OCI-LY7 (cell line): ENCODE data around the gene RASIP1. TPM values are rescaled to one million over a fixed set of nuclear protein-coding genes. Genes with fewer than 3 reads are reported as not detected.

ENCODE experiments used
- BruUV-seq: library from RNA; stranded (reverse); fragments of 400-500 nt; replicated peaks from 2 replicates; lab custom pipeline; 2021; lab: Mats Ljungman, UMichigan
- CTCF ChIA-PET: fragments of 300-600 bp; sonication (Branson Sonifier 250); formaldehyde crosslinking; loops from one replicate; lab custom pipeline; 2022; ENCODE audit warnings: antibody characterized with exemption; ENCODE audit not compliant: unreplicated experiment; lab: Charles Lee
- POLR2A ChIA-PET: fragments of 300-600 bp; sonication (Branson Sonifier 250); formaldehyde crosslinking; loops from one replicate; lab custom pipeline; 2022; ENCODE audit warnings: antibody characterized with exemption; lab: Charles Lee
- DNase-seq: peaks from one replicate; pipeline ENCODE4 v3.0.0-alpha.2; 2015; ENCODE audit warnings: low spot score
- H2AFZ ChIP-seq: fragments of 200-600 bp; sonication (generic), shearing (Covaris generic); 2 replicates; pipeline ENCODE4 v1.6.1; 2014; ENCODE audit warnings: mild to moderate bottlenecking, antibody characterized with exemption, low read length, moderate library complexity
- H3K27ac ChIP-seq: fragments of 200-600 bp; sonication (generic); 2 replicates; pipeline ENCODE4 v1.5.1; 2014; ENCODE audit warnings: mixed run types, low read depth, mild to moderate bottlenecking, moderate library complexity, low read length, inconsistent platforms; ENCODE audit not compliant: poor library complexity, severe bottlenecking
- H3K36me3 ChIP-seq: fragments of 200-600 bp; sonication (generic); 2 replicates; pipeline ENCODE4 v1.6.1; 2014; ENCODE audit warnings: mild to moderate bottlenecking, antibody characterized with exemption, low read length, moderate library complexity, mixed read lengths; ENCODE audit not compliant: insufficient read depth
- H3K4me1 ChIP-seq: fragments of 200-600 bp; sonication (generic); 2 replicates; pipeline ENCODE4 v1.5.1; 2014; ENCODE audit warnings: mild to moderate bottlenecking, low read length; ENCODE audit not compliant: insufficient read depth, poor library complexity, severe bottlenecking
- H3K4me2 ChIP-seq: fragments of 200-600 bp; sonication (generic); 2 replicates; pipeline ENCODE4 v1.6.1; 2014; ENCODE audit warnings: mild to moderate bottlenecking, low read length
- H3K4me3 ChIP-seq: fragments of 200-600 bp; sonication (generic); 2 replicates; pipeline ENCODE4 v1.5.1; 2014; ENCODE audit warnings: mild to moderate bottlenecking, low read depth, low read length; ENCODE audit not compliant: poor library complexity, severe bottlenecking
- H3K79me2 ChIP-seq: fragments of 200-600 bp; sonication (generic); 2 replicates; pipeline ENCODE4 v1.6.1; 2016; ENCODE audit warnings: low read depth, mild to moderate bottlenecking, low read length, moderate library complexity, mixed read lengths; ENCODE audit not compliant: insufficient read depth
- H3K9me2 ChIP-seq: fragments of 200-600 bp; sonication (generic); 2 replicates; pipeline ENCODE4 v1.6.1; 2016; ENCODE audit warnings: mild to moderate bottlenecking, low read length, mixed read lengths; ENCODE audit not compliant: insufficient read depth
- H3K9me3 ChIP-seq: fragments of 200-600 bp; sonication (generic); 2 replicates; pipeline ENCODE4 v1.6.1; 2014; ENCODE audit warnings: mild to moderate bottlenecking, mixed run types, low read length, mixed read lengths
- H4K20me1 ChIP-seq: fragments of 200-600 bp; sonication (generic); 2 replicates; pipeline ENCODE4 v1.6.1; 2014; ENCODE audit warnings: mild to moderate bottlenecking, antibody characterized with exemption, low read length, moderate library complexity, mixed read lengths; ENCODE audit not compliant: insufficient read depth
- EZH2phosphoT487 ChIP-seq: fragments of 200-600 bp; sonication (generic); IDR thresholded peaks from 2 replicates; pipeline ENCODE4 v1.6.1; 2018; ENCODE audit warnings: low read depth, borderline replicate concordance, mild to moderate bottlenecking, mixed run types, antibody characterized with exemption, low read length, moderate library complexity, mixed read lengths
- intact Hi-C: fragments of 100-400 bp; cut with micrococcal nuclease; formaldehyde crosslinking; loops from one replicate; pipeline ENCODE4 v1.10.0; 2022; ENCODE audit not compliant: unreplicated experiment
- total RNA-seq, 2 experiments: library from RNA; depleted of rRNA in 1 of 2; stranded (reverse); fragments of >200 nt in 1 of 2; shearing (Covaris generic) in 1 of 2; gene quantifications; 2 replicates each; pipeline ENCODE4 v1.2.3, GENCODE V29; 2014 to 2022
- TF ChIP-seq, protein P1 (sequence below): fragments of 200-600 bp; sonication (generic); conservative IDR thresholded peaks from 2 replicates; pipeline ENCODE4 v1.5.1; 2014; ENCODE audit warnings: mild to moderate bottlenecking, antibody characterized with exemption, low read length, moderate library complexity, mixed read lengths

The RASIP1 gene
- total RNA-seq, 2 experiments from 2014 or later, result 0.09 to 0.36 TPM

DNA sequence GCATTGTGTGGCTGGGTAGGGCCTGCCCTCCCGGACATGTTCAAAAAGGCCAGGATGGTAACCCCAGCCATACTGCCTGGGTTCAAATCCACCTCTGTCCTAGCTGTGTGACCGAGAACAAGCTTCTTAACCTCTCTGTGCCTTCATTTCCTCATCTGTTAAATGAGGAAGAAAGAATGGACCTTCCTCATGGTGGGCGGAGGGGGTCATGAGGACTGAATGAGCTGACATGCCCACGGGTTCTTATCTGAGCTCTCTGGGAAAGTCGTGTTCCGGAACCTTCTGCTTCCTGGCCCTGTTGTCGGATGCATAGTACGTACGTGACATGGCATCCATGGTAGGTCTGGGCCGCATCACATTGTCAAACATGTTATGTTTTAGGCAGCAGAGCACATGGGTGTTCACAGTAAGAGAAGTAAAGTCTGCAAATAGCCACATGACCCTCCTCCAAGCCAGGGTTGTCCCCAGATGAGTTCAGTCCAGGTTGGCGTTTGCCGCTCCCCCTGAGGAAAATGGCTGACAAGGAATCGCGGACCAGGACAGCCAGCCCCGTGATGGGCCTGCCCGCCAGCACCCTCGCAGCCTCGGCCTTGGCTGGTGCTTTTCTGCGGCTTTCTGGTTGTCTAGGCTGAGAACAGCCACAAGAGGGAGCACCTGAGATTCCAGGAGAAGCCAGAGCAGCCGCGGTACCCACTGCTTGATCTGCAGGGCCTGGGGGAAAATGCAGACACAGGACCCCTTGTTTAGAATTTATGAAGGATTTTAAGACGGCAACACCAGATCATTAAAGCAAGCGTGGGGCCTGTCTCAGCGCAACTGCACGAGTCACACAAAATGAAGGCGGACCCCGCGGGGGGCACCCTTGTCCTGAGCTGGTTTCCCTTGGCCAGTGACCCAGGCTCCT lies 65.2 kb downstream of the RASIP1 start:
- H3K27ac ChIP-seq, result no peak overlapping the region
- H3K9me3 ChIP-seq, result no peaks in the 10 kb centered on the region
- no peaks in the 10 kb centered on the region for H4K20me1 ChIP-seq
- H3K9me2 ChIP-seq, result no peaks in the 10 kb centered on the region
- intact Hi-C loops, result loop anchor here (1.0 kb wide), 2 partner anchors 29 to 63 kb away; partner anchors contain the start of gene CA11
- no peak for TF ChIP-seq EZH2phosphoT487
- TF ChIP-seq, protein P1, sequence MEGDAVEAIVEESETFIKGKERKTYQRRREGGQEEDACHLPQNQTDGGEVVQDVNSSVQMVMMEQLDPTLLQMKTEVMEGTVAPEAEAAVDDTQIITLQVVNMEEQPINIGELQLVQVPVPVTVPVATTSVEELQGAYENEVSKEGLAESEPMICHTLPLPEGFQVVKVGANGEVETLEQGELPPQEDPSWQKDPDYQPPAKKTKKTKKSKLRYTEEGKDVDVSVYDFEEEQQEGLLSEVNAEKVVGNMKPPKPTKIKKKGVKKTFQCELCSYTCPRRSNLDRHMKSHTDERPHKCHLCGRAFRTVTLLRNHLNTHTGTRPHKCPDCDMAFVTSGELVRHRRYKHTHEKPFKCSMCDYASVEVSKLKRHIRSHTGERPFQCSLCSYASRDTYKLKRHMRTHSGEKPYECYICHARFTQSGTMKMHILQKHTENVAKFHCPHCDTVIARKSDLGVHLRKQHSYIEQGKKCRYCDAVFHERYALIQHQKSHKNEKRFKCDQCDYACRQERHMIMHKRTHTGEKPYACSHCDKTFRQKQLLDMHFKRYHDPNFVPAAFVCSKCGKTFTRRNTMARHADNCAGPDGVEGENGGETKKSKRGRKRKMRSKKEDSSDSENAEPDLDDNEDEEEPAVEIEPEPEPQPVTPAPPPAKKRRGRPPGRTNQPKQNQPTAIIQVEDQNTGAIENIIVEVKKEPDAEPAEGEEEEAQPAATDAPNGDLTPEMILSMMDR, result peak; percentile 93
- 0 out of 2 replicates have a peak overlapping the region, but pooled peaks have one; percentile 1 for H3K4me2 ChIP-seq
- H3K4me1 ChIP-seq, result peaks cover 2% of the 10 kb centered on the region
- ChIA-PET POLR2A (interaction anchor here (0.6 kb wide), 1 partner anchor 124 kb away, joined by 4 read pairs; no protein-coding TSS in a partner anchor), CTCF (interaction anchor here (1.0 kb wide), 1 partner anchor 99 kb away, joined by 4 read pairs; no protein-coding TSS in a partner anchor)
- DNase-seq, result peak; percentile 85
- H3K79me2 ChIP-seq, result no peaks in the 10 kb centered on the region
- H2AFZ ChIP-seq, result peak overlapping the region; percentile 26; the same call in 1 of the 2 replicates
- H3K4me3 ChIP-seq, result no peak overlapping the region
- no peaks in the 10 kb centered on the region for H3K36me3 ChIP-seq
- BruUV-seq, result no TSS peak

DNA sequence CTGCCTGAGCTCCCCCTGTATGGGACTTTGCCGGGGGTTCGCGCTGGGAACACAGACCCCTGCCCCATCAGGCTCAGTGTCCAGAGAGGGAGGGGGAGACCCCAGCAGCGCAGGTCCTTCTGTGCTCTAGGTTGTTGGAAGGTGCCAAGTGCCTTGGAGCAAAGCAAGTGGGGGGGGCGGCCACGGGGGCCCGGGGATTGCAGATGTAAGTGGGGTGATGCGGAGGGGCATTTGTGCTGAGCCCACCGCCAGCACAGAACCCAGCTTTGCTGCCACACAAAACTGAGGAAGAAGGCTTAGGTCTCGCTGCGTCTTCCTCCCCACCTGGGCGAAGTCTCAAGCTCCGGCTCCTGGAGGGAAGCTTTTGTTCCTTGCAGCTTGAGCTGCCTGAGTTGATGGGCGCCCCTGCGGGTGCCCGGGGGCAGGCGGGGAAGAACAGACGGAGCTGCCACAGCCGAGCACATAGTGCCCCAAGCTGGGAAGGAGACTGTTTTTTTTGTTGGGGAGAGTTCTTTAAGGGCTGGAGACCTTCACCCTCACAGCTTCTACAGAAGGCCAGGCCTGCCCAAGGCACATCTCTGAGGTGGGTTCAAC lies 66.1 kb downstream of the RASIP1 start:
- Histone ChIP-seq H3K9me2 (no peaks in the 10 kb centered on the region), H2AFZ (no peak overlapping the region), H3K79me2 (no peaks in the 10 kb centered on the region), H3K4me1 (peaks cover 2% of the 10 kb centered on the region), H3K27ac (no peak overlapping the region), H3K9me3 (no peaks in the 10 kb centered on the region), H3K36me3 (no peaks in the 10 kb centered on the region), H3K4me2 (no peak overlapping the region), H4K20me1 (no peaks in the 10 kb centered on the region), H3K4me3 (no peak overlapping the region)
- BruUV-seq, result no TSS peak
- DNase-seq, result no peak
- TF ChIP-seq, protein P1, result no peak
- TF ChIP-seq EZH2phosphoT487, result no peak
- ChIA-PET POLR2A (interaction anchor here (0.6 kb wide), 1 partner anchor 123 kb away, joined by 4 read pairs; no protein-coding TSS in a partner anchor), CTCF (no interaction called here)
- intact Hi-C loops, result no loop called here
